ENCODE data around the gene OTUB1.

OTUB1 gene

GRCh38 chr11:64008283-64008913 is 22.2 kb downstream of the OTUB1 start:
- Mint-ChIP-seq H3K9me3 (peaks cover 6% of the 10 kb centered on the region), H3K4me1 (peaks cover 17% of the 10 kb centered on the region), H3K36me3 (peaks cover 7% of the 10 kb centered on the region), H3K27ac (peak overlapping the region; percentile 90), H3K4me3 (peak overlapping the region; percentile 79)
- ATAC-seq (no peak), DNase-seq (ENCODE audit: low spot score in 2 of 2) (no peak)

- Mint-ChIP-seq H3K27ac (no peak overlapping the region), H3K36me3 (peaks cover 7% of the 10 kb centered on the region), H3K4me3 (no peak overlapping the region), H3K4me1 (peaks cover 17% of the 10 kb centered on the region), H3K9me3 (peaks cover 6% of the 10 kb centered on the region)
- DNase-seq (ENCODE audit: low spot score in 2 of 2) (no peak), ATAC-seq (no peak)
Measured at GRCh38 chr11:64008914-64009633, 22.8 kb downstream of the OTUB1 start.

- H3K27ac Mint-ChIP-seq, result no peak overlapping the region
- ATAC-seq (no peak), DNase-seq (ENCODE audit: low spot score in 2 of 2) (no peak)
- H3K4me3 Mint-ChIP-seq, result no peak overlapping the region
- H3K36me3 Mint-ChIP-seq, result peaks cover 8% of the 10 kb centered on the region
- H3K4me1 Mint-ChIP-seq, result peaks cover 17% of the 10 kb centered on the region
- peaks cover 6% of the 10 kb centered on the region for H3K9me3 Mint-ChIP-seq
Measured at GRCh38 chr11:64009710-64010109, 23.5 kb downstream of the OTUB1 start.

- Mint-ChIP-seq H3K4me1 (peaks cover 17% of the 10 kb centered on the region), H3K36me3 (peaks cover 15% of the 10 kb centered on the region), H3K27ac (no peak overlapping the region), H3K9me3 (peaks cover 6% of the 10 kb centered on the region), H3K4me3 (no peak overlapping the region)
- ATAC-seq, result no peak
- no peak for DNase-seq (ENCODE audit: low spot score in 2 of 2)
Measured at GRCh38 chr11:64010783-64011182, 24.5 kb downstream of the OTUB1 start.

GRCh38 chr11:64011371-64011770 is 25.1 kb downstream of the OTUB1 start:
- Mint-ChIP-seq H3K36me3 (peaks cover 15% of the 10 kb centered on the region), H3K4me1 (peaks cover 17% of the 10 kb centered on the region), H3K27ac (no peak overlapping the region), H3K9me3 (peaks cover 6% of the 10 kb centered on the region), H3K4me3 (no peak overlapping the region)
- DNase-seq (ENCODE audit: low spot score in 2 of 2) (no peak), ATAC-seq (no peak)

GRCh38 chr11:64013141-64013896 is 27.1 kb downstream of the OTUB1 start:
- H3K9me3 Mint-ChIP-seq, result peaks cover 6% of the 10 kb centered on the region
- ATAC-seq (no peak), DNase-seq (ENCODE audit: low spot score in 2 of 2) (no peak)
- H3K36me3 Mint-ChIP-seq, result peaks cover 8% of the 10 kb centered on the region
- no peak overlapping the region for H3K4me3 Mint-ChIP-seq
- no peak overlapping the region for H3K27ac Mint-ChIP-seq
- H3K4me1 Mint-ChIP-seq, result peaks cover under 1% of the 10 kb centered on the region

- no peak for ATAC-seq
- DNase-seq (ENCODE audit: low spot score in 2 of 2), result no peak
- Mint-ChIP-seq H3K4me3 (no peak overlapping the region), H3K27ac (no peak overlapping the region), H3K9me3 (peaks cover 6% of the 10 kb centered on the region), H3K4me1 (no peaks in the 10 kb centered on the region), H3K36me3 (peaks cover 8% of the 10 kb centered on the region)
Measured at GRCh38 chr11:64014356-64014755, 28.1 kb downstream of the OTUB1 start.

GRCh38 chr11:64015510-64015909 is 29.3 kb downstream of the OTUB1 start:
- peaks cover 8% of the 10 kb centered on the region for H3K36me3 Mint-ChIP-seq
- no peak overlapping the region for H3K4me3 Mint-ChIP-seq
- H3K9me3 Mint-ChIP-seq, result peaks cover under 1% of the 10 kb centered on the region
- no peaks in the 10 kb centered on the region for H3K4me1 Mint-ChIP-seq
- no peak for ATAC-seq
- no peak overlapping the region for H3K27ac Mint-ChIP-seq
- no peak for DNase-seq (ENCODE audit: low spot score in 2 of 2)

GRCh38 chr11:64015935-64016845 is 30.0 kb downstream of the OTUB1 start:
- Mint-ChIP-seq H3K9me3 (no peaks in the 10 kb centered on the region), H3K4me1 (no peaks in the 10 kb centered on the region), H3K4me3 (no peak overlapping the region), H3K36me3 (peaks cover 8% of the 10 kb centered on the region), H3K27ac (no peak overlapping the region)
- DNase-seq (ENCODE audit: low spot score in 2 of 2) (no peak), ATAC-seq (no peak)

GRCh38 chr11:64017945-64018224 is 31.6 kb downstream of the OTUB1 start:
- no peak for ATAC-seq
- no peak for DNase-seq (ENCODE audit: low spot score in 2 of 2)
- peaks cover 8% of the 10 kb centered on the region for H3K36me3 Mint-ChIP-seq
- no peak overlapping the region for H3K4me3 Mint-ChIP-seq
- no peaks in the 10 kb centered on the region for H3K9me3 Mint-ChIP-seq
- no peaks in the 10 kb centered on the region for H3K4me1 Mint-ChIP-seq
- H3K27ac Mint-ChIP-seq, result no peak overlapping the region

- ATAC-seq (no peak), DNase-seq (ENCODE audit: low spot score in 2 of 2) (no peak)
- H3K27ac Mint-ChIP-seq, result no peak overlapping the region
- H3K4me1 Mint-ChIP-seq, result no peaks in the 10 kb centered on the region
- peaks cover 8% of the 10 kb centered on the region for H3K36me3 Mint-ChIP-seq
- H3K4me3 Mint-ChIP-seq, result no peak overlapping the region
- no peaks in the 10 kb centered on the region for H3K9me3 Mint-ChIP-seq
Measured at GRCh38 chr11:64018310-64018709, 32.1 kb downstream of the OTUB1 start.

GRCh38 chr11:64019106-64020037 is 33.1 kb downstream of the OTUB1 start:
- DNase-seq (ENCODE audit: low spot score in 2 of 2), result no peak
- no peak for ATAC-seq
- Mint-ChIP-seq H3K36me3 (peaks cover 8% of the 10 kb centered on the region), H3K9me3 (no peaks in the 10 kb centered on the region), H3K4me1 (no peaks in the 10 kb centered on the region), H3K4me3 (no peak overlapping the region), H3K27ac (no peak overlapping the region)

GRCh38 chr11:64020976-64021756 is 34.9 kb downstream of the OTUB1 start:
- Mint-ChIP-seq H3K27ac (no peak overlapping the region), H3K4me1 (no peaks in the 10 kb centered on the region), H3K4me3 (no peak overlapping the region), H3K9me3 (no peaks in the 10 kb centered on the region), H3K36me3 (no peaks in the 10 kb centered on the region)
- no peak for ATAC-seq
- DNase-seq (ENCODE audit: low spot score in 2 of 2), result no peak

- Mint-ChIP-seq H3K36me3 (no peaks in the 10 kb centered on the region), H3K4me3 (no peak overlapping the region), H3K9me3 (no peaks in the 10 kb centered on the region), H3K4me1 (no peaks in the 10 kb centered on the region), H3K27ac (no peak overlapping the region)
- DNase-seq (ENCODE audit: low spot score in 2 of 2) (no peak), ATAC-seq (no peak)
Measured at GRCh38 chr11:64021757-64022093, 35.5 kb downstream of the OTUB1 start.

Data from stimulated activated effector memory CD8-positive, alpha-beta T cell treated with anti-CD3 and anti-CD28 coated beads, Interleukin-12 subunit alpha, Interleukin-12 subunit beta, amount 100 ng/mL, for 72 hours (primary cell).